ENCODE results near the gene KIRREL3.

The KIRREL3 gene

GRCh38 chr11:126528075-126528474 is 472.5 kb downstream of the KIRREL3 start:
- DNase-seq (ENCODE audit: low spot score), result no peak

DNA sequence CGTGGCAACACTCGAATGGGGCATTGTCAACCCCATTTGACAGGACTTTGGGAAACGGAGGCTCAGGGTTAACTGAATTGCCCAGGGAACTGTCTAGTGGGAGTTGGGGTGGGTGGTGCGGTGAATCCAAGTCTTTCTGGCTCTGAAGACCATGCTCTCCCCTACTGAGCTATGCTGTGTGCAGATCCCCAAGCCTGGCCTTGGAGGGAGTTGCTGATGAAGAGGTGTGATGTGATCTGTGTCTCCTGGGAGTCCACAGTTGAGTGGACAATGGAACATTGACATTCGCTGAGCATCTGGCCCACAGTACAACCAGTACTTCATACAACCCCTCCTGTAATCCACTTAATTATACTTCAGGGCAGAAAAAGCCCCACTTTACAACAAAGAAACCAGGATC is 472.9 kb downstream of the KIRREL3 start:
- DNase-seq (ENCODE audit: low spot score), result no peak

- no peak for DNase-seq (ENCODE audit: low spot score)
Measured at GRCh38 chr11:126526471-126526870, 474.1 kb downstream of the KIRREL3 start.

DNA sequence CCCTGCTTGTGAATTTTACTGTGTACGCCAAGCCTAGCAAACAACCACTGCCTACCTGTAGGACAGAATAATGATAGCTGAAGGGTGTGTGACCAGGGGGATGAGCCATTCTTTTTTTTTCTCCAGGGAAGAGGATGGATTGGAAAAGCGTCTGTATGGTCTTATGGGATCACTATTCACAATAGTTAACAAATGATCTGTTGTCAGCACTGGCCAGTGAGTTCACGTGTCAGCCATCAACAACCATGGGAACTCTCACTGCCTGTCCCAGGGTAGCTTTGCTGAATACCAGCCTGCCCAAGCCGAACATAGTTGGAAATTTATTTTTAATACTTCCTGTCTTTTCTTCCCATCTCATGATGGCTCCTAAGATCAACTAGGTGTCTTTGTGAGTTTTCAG is 474.9 kb downstream of the KIRREL3 start:
- DNase-seq (ENCODE audit: low spot score), result no peak

GRCh38 chr11:126525216-126525615 is 475.4 kb downstream of the KIRREL3 start:
- no peak for DNase-seq (ENCODE audit: low spot score)

DNA sequence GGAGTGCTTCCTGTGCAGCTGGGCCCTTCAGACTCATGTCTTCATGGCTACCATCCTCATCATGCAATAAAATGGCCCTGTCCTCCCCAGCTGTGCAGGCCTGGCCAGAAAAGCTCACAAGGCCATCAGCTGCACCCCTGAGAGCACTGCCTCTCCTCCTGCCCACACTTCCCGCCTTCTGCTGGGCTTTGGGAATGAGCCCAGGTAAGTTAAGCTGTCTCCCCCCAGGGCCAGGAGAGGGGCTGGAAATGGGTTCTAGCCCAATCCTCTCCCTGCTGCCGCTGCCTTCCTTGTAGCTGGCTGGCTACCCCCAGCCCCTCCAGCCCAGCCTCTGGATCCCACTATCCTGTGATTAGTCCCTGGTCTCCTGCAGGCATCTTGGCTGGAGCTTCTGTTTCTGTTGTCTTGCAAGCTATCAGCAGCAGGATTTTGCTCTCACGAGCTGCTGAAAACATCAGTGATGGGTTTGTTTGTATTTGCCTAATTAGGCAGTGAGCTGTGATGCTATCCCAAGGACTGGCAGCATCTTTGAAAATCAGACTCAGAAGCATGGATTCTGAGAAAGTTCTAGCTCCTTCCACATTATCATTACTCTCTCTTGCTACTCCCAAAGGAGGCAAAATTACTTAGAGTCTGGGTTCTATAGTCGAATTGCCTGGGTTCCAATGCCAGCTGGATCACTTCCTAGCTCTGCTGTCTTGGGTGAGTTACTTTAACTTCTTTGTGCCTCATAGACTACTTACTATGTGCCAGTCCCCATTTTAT is 476.9 kb downstream of the KIRREL3 start:
- DNase-seq (ENCODE audit: low spot score), result no peak

- DNase-seq (ENCODE audit: low spot score), result no peak
Measured at GRCh38 chr11:126522606-126523005, 478.0 kb downstream of the KIRREL3 start.

- no peak for DNase-seq (ENCODE audit: low spot score)
Measured at GRCh38 chr11:126522152-126522551, 478.4 kb downstream of the KIRREL3 start.

DNA sequence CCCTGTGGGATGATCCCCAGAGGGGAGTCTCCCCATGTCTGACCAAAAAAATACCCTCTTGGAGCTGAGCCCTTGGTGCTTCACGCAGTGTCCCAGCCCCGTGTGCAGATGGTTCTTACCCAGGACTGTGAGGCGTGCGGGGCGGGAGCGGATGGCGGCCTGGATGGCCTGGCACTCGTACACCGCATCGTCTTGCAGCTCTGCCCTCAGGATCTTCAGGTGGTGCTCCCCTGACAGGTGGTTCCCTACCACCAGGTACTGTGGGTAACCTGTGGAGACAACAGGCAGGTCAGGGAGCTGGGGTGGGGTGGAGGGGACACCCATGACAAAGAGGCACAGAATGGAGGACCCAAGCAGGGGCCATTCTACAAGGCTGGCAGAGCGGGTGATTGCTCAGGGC is 479.4 kb downstream of the KIRREL3 start:
- no peak for DNase-seq (ENCODE audit: low spot score)

DNA sequence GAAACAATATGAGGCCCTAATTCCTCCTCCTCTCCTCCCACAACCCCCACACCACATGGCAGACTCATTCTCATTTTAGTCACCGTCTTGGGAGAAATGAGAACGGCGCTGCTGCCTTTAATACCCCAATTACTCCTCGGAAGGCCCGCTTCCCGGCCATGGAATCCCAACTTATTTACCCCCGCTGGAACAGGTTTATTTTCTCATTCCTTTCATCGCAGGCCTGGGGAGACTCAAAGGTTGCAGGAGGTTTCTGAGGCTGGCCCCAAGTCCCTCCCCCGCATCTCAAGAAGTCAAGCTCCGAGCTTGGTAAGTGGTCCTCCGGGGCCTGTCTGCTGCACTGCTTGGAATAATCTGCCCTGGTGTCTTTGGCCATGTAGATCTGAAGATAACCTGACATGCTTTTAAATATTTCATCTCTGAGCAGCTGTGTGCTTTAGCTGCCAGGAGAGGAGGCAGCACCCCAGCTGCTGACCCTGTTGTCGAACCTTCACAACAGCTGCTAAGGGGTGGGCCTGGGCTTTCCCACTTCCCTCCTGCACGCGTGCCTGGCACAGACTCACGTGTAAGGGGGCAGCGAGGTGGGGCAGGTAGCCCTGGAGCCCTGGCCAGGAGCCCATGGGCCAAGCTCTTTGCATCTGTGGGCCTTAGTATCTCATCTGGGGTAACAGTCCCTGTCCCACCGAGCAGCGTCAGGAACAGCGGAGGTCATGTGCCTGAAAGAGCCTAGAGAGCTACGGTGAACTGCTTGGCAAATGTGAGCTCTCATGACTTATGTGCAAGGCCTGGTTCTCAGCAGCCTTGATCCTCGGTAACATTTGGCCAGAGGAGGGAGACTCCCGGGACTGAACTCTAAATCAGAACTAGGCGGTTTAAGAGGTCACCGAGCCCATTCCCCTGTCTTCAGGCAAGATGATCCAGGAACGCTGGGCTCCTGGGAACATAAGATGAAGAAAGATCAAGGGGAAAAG is 480.5 kb downstream of the KIRREL3 start:
- no peak for DNase-seq (ENCODE audit: low spot score)

DNA sequence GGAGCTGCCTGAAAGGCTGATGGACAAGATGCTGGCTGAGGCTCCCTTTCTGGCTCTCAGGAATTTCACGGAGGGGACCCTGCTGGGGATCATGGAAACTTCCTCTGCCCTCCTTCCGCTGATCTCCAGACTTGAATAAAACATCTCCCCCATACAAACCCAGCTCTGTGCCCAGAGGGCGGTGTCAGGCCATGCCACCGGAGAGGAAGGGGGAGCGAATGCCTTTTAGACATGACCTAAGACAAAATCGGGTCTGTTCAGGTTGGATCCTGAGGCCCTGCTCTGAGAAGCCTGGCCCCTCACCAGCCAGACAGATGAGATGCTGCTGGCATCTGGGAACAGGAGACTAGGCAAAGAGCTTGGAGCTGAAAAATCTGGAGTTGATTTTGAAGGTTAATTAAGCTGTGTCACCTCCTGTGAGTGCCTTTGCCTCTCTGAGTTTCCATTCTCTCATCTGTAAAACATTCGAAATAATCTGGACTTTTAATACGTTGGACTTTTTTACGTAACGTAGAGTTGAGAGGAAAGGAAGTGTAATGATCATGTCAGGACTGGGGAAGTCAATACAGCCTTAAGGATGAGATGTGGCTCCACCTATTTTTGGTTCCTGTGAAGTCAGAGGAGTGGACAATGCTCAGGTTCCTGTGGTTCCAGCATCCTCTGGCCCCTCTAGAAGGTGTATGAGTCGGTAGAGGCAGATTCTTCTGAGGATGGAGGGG is 481.4 kb downstream of the KIRREL3 start:
- DNase-seq (ENCODE audit: low spot score), result no peak

GRCh38 chr11:126518071-126518971 is 482.2 kb downstream of the KIRREL3 start:
- no peak for DNase-seq (ENCODE audit: low spot score)

GRCh38 chr11:126515501-126515900 is 485.1 kb downstream of the KIRREL3 start:
- DNase-seq (ENCODE audit: low spot score), result no peak

GRCh38 chr11:126514061-126514693 is 486.4 kb downstream of the KIRREL3 start:
- no peak for DNase-seq (ENCODE audit: low spot score)

DNA sequence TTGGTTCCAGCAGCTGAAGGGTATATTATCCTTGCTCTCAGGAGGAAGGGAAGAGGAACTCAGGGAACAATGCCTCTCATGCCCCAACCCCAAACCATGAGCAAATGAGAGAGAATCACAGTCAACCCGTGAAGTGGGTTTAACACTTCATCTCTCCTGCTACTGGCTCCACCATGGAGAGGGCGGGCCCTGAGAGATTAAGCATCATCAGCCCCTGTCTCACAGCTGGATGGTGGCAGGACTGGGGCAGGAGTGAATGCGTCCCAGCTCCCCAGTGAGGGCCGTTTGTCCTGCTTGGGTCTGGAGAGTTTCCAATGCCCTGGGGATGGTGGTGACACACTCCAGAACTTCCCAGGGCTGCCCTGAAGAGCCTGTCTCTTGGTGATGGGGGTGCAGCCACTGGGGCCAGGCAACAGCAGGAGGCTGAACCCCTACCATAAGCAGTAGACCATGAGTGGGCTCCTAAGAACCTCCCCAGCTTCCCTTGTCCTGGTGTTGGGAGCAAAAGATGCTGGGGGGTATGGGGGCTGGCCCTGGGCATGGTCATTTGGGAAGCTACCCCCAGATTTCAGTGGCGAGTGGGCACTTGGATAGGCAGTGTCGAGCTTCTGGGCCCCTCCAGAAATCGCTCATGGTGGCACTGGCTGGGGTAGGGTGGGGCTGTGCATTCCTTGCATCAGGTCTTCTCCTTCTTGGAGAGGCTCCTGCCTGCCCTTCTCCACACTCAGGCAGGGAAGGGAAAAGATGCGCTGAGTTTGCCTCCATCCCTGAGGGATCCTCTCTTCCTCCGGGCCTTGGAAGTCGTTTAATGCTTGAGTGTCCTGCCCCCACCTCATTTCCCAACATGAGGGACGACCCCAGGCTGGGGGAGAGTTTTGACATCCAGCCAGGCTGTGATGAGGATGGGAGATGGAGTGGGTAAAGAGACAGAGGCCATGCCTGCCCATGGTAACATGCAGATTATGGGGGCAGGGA is 487.5 kb downstream of the KIRREL3 start:
- DNase-seq (ENCODE audit: low spot score), result no peak

DNA sequence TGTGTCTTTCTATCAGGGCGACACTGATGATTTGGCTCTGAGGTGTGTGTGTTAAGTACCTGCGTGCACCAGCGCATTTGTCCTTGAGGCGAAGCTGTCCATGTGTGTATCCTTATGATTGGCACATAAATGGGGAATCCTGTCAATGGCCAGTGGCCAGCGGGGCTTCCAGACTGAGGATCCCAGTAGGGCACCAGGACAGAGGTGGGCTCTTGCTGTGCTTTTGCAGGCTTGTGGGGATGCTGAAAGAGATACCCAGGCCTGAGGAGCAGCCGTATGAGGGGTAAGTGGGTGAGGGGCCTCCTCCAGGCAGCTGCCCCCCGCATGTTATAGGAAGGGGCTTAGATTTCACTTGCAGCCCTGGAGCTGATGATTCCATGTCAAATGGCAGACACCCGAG is 488.3 kb downstream of the KIRREL3 start:
- no peak for DNase-seq (ENCODE audit: low spot score)

- DNase-seq (ENCODE audit: low spot score), result no peak
Measured at GRCh38 chr11:126511475-126512115, 489.0 kb downstream of the KIRREL3 start.

DNA sequence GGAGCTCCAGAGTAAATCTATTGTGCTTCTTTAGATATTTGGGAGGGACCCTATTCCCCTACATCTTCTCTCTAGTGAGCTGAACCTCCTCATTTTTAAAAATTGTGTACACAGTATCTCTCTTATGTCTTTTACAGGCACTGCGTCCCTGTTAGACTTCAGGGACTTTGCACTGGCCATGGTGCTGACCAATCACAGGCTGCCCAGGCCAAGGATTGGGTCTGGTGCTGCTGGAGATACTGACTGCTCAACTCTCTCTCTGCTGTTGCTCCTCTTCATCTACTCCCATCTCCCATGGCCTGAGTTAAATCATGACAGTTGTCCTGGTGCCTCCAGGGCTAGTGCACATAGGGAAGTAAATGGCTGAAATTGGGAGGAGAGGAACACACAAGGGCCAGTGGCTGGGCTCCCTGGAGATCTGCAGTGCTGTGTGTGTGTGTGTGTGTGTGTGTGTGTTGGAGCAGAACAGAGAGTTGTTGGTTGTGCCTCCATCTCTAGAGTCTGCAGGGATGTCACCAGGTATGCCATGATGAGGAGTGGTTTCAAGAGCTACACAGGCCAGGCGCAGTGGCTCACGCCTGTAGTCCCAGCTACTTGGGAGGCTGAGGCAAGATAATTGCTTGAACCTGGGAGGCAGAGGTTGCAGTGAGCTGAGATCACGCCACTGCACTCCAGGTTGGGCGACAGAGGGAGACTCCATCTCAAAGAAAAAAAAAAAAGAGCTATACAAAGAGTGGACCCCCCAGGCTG is 489.8 kb downstream of the KIRREL3 start:
- no peak for DNase-seq (ENCODE audit: low spot score)
